Posterior cingulate gyrus (tissue), 11 donors: ENCODE results near the gene EHHADH.
"Not testable (repeated sequence)": the region's sequence is repeated elsewhere in the genome, so short reads cannot be mapped to it uniquely, and the experiment has no call there.

Experiments used
- DNase-seq, 10 donors: peaks; one replicate each; pipeline versions ENCODE4 v3.0.0 to v3.0.0-alpha.2; 2020 to 2021; ENCODE audit warnings: mixed read lengths in 3 of 10
- intact Hi-C: fragments of 100-400 bp; cut with DNase I; formaldehyde crosslinking; loops from one replicate; pipeline ENCODE4 v1.15.1; 2023

EHHADH gene

GRCh38 chr3:185253645-185254410 lies at the start of gene EHHADH:
Gene EHHADH, minus strand, starts transcription at chr3:185254049. Its CDS starts 27 bp downstream, at chr3:185254022.
- peak in 8 of 10 donors; percentile 9 to 90 (median 35) for DNase-seq
- intact Hi-C loops = no loop called here

DNA sequence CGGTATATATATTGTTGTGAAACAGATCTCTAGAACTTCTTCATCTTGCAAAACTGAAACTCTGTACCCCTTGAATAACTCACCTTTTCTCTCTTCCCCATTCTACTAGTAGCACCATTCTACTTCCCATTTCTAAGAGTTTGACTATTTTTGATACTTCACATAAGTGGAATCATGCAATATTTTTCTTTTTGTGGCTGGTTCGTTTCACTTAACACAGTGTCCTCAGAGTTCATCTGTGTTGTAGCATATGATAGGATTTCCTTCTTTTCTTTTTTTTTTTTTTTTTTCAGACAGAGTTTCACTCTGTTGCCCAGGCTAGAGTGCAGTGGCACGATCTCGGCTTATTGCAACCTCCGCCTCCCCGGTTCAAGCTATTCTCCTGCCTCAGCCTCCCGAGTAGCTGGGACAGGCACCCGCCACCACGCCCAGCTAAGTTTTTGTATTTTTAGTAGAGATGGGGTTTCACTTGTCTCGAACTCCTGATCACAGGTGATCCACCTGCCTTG lies 46.1 kb upstream of the EHHADH start:
- intact Hi-C loops, DNase-seq: not testable (repeated sequence)

- intact Hi-C loops = no loop called here
- DNase-seq = no peak
These were observed 44.0 kb upstream of the EHHADH start for GRCh38 chr3:185297867-185298266.

- no peak for DNase-seq
- intact Hi-C loops = no loop called here
These were observed 38.4 kb upstream of the EHHADH start for GRCh38 chr3:185292238-185292637.

GRCh38 chr3:185290266-185290665 lies 36.4 kb upstream of the EHHADH start:
- intact Hi-C loops = no loop called here
- no peak for DNase-seq

DNA sequence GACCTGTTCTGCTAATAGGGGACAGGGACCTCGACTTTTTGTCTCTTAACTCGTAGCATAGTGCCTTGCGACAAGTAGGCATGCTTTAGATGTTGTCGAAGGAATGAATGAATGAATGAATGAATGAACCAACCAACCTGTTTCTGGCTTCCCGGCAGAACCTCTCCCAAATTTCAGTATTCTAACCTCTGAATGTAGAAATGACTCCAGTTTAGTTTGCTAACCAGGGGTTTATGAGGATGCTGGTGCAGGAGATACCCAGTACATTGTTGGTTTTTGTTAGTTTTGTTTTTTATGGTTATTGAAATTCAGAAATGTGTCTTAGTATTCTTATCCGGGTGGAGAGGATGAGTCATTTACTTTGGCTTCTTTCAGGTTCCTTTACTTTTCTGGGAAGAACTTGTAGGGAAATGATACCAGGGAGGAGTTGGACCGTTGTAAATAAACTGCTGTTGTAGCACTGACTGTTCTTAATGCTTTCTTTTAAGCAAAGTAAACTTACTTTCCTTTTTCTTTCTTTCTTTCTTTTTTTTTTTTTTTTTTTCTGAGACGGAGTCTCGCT lies 29.6 kb upstream of the EHHADH start:
- DNase-seq = no peak
- intact Hi-C loops = no loop called here

DNA sequence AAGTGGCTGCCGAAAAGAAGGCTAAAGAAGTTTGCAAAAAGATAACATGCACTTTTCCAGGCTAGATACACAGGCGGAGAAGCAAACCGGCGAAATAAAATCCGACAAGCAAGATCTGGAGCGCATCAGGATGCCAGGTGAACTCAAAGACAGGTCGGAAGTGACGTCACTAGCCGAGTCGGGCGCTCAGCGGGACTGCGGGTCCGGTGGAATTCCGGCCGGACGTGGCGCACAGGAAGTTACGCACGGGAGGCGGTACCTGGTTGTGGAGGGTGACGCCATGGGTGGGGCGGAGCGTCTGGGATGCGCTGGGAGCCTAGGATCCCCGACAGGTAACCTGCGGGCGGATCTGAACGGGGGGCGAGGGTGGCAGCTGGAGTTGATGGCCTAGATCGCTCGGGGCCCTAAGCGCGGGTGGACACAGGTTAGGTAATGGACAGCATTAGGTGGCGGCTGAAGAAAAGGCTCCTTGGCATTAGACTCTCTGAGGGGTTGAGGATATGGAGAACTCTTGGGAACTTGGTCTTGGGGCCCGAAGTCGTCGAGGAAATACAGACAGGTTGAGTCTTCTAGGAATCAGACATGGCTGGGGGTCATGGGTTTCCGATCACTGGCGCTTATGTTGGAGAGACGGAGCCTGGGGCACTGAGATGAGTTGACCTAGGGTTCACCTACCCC lies 29.0 kb upstream of the EHHADH start:
- peak; percentile 95 to 99 (median 98) for DNase-seq
- intact Hi-C loops = no loop called here

DNA sequence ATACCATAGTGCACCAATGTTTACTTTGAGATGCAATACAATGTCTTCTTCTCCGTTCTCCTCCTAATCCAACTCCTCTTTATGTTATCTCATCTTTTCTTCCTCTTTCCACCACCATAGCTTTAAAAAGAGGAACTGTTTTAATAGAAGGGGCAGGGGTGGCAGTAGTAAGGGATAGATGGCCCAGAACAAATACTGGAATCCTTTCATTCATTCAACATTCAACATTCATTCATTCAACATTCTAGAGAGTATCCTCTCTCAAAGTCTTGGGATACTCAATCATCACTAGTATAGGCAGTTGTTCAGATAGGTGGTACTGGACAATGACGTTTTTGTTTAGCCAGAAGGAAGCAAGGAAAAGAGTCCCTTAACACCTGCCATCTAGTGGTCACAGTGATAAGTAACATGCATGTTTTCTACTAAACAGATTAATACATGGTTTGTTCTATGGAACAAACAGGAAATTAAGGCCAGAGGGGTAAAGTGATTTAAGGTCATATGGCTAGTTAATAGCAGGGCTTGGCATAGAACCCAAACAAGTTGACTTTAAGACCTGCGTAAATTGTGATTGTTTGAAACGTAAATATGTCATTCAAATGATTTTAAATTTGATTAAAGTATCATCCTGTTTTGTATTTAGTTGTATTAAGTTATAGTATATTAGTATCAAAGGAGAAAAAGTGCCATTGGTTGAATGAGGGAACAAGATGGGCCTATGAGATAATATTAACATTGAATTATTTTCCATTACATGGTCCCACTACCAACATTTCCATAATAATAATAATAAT lies 26.9 kb upstream of the EHHADH start:
- DNase-seq = no peak
- intact Hi-C loops = no loop called here

- DNase-seq = no peak
- intact Hi-C loops = no loop called here
These were observed 25.8 kb upstream of the EHHADH start for GRCh38 chr3:185279587-185280138.

- no peak for DNase-seq
- intact Hi-C loops = no loop called here
These were observed 22.6 kb upstream of the EHHADH start for GRCh38 chr3:185276415-185276814.

DNA sequence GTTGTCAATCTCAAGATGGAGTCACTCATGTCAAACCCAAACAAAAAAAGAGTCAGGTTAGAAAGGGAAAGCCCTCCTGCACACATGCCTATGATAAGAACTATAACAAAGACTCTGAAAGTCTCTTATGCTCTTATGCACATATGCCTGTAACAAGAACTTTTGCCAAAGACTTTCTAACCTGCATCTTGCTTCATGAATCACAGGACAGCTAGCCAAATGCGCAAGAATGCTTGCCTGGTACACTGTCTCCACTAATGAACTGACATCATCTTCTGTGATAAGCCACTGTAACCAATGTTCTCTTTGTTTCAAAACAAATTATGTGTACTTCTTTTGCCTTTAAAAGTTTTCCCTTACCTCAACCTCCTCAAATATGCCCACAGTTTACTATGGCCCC lies 18.2 kb upstream of the EHHADH start:
- DNase-seq = no peak
- intact Hi-C loops = no loop called here

DNA sequence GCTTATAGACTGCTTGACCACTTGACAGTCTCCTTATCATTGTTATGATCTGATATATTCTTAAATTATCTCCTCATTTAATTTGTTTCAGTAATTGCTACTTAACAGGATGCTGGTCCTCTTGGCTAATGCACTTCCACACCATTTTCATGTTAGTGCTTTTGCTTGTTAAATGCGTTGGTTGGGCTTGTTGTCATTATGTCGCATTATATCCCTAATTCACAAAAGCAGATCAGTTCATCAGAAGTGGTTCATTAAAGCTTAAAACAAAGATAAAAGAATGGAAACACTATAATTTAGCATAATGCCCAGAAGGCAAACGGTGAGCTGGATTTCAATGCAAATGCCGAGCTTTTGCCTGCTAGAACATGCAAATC lies 17.1 kb upstream of the EHHADH start:
- DNase-seq = no peak
- intact Hi-C loops = no loop called here

- intact Hi-C loops = no loop called here
- no peak for DNase-seq
These were observed 16.6 kb upstream of the EHHADH start for GRCh38 chr3:185270262-185270955.

DNA sequence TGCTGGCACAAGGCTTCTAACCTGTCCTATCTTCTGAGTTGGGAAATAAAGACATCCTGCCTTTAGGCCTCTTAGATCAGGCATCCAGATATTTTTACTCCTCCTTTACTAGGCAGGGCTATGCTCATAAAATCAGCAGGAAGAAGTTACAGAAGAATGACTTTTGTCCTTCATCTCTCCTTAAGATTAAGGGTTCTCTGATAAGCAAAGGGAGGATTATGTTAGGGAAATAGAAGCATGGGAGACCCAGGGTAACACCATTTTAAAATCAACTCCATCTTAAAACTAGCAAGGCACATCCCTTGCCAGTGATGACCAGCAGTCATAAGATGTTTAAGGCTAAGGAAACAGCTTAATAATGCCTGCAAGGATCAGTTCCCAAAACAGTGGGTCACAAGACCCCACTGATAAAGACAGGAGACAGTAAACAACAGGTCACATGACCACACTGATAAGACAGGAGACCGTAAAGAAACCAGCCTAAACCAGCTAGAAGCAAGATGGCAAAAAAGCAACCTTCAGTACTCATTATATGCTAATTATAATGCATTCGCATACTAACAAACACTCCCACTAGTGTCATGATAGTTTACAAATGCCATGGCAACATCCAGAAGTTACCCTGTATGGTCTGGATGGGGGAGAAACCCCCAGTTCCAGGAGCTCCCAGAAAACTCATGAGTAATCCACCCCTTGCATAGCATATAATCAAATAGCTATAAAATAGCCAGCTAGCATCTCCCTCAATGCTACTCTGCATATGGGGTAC lies 14.5 kb upstream of the EHHADH start:
- no peak for DNase-seq
- intact Hi-C loops = no loop called here

DNA sequence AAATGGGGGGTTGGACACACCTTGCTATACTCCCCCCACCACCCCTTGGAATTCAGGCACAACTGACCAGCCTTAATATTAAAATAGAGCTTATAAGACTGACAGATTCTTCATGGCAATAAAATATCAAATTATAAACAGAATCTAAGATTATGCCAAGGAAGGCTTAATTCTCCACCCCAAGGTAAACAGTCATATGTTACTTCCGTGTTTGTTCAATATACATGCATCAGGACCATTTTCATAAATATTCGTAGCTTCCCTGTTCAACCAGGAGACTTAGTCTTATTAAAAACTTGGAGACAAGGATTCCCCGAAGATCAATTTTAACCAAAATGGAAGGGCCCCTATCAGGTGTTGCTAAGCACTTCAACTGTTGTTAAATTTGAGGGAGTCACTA lies 13.3 kb upstream of the EHHADH start:
- DNase-seq = no peak
- intact Hi-C loops = no loop called here

DNA sequence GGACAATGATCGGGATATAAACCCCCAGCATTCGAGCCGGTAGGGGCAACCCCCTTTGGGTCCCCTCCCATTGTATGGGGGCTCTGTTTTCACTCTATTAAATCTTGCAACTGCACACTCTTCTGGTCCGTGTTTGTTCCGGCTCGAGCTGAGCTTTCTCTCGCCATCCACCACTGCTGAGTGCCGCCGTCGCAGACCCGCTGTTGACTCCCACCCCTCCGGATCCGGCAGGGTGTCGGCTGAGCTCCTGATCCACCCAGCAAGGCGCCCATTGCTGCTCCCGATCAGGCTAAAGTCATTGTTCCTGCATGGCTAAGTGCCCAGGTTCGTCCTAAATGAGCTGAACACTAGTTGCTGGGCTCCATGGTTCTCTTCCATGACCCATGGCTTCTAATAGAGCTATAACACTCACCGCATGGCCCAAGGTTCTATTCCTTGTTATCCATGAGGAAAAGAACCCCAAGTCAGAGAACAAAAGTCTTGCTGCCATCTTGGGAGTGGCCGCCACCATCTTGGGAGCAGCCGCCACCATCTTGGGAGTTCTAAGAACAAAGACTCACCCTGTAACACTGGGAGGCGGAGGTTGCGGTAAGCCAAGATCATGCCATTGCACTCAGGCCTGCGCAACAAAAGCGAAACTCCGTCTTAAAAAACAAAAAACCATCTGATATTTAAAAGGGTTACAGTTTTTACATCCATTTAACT lies 11.2 kb upstream of the EHHADH start:
- DNase-seq = no peak
- intact Hi-C loops = no loop called here

DNA sequence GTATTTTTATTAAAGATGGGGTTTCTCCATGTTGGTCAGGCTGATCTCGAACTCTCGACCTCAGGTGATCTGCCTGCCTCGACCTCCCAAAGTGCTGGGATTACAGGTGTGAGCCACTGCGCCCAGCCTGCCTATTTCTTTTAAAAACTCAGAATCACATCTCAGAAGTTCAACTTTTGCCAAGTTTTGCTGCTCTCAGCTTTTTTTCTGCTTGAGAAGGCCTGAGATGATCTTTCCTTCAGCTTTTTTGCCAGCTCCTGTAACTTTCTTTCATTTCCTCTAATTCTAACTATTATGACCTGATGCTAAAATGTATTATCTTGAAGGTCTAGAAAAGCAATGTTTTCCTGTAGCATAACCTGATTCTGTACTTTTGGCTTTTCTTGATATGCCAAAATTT lies 9.6 kb upstream of the EHHADH start:
- intact Hi-C loops = no loop called here
- DNase-seq = no peak

DNA sequence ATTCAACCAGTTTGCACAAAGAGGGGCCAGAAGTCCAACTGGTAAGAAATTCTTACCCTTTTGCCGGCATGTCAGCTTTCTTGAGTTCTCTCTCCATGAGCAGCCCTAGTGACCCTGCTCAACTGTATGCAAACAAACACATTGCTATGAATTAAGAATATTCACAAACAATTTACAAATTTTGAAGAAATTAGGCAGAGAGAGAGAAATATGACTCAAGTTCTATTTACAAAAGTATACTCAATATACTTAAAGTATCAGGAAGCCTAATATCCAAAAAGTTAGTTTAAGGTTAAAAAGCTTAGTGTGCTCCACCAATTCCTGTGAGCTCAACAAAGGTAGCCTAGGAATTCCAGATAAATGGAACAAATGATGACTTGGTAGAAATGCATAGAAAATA lies 3.5 kb upstream of the EHHADH start:
- intact Hi-C loops = no loop called here
- no peak for DNase-seq

DNA sequence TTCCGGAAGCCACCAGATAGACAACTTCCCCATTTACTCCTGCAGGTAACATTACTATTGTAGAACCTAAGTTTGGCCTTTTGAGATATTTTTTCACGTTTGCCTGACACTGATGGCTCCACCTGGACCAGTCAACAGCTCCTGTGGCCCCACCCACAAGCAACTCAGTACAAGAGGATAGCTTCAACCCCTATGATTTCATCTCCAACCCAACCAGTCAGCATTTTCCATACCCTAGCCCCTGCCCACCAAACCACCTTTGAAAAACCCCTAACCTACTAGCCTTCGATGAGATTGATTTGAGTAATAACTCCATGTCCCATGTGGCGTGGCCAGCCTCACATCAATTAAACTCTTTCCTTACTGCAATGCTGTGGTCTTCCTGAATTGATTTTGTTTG lies 950 bp upstream of the EHHADH start:
- no peak for DNase-seq
- intact Hi-C loops = no loop called here
